HG03442 (cell line): ENCODE measurements around the gene INO80B.
"Not testable (repeated sequence)": the region's sequence is repeated elsewhere in the genome, so short reads cannot be mapped to it uniquely, and the experiment has no call there.

ENCODE experiments used
- ATAC-seq: cut with Tn5 transposase; IDR thresholded peaks from one replicate; pipeline ENCODE4 v1.9.1; 2021; ENCODE audit warnings: mild to moderate bottlenecking, moderate library complexity; ENCODE audit not compliant: unreplicated experiment

INO80B gene

GRCh38 chr2:74454654-74455511 is at the start of gene INO80B:
Gene INO80B, plus strand, starts transcription at chr2:74455087. Its CDS starts 30 bp downstream, at chr2:74455117.
- ATAC-seq = peak; percentile 41

DNA sequence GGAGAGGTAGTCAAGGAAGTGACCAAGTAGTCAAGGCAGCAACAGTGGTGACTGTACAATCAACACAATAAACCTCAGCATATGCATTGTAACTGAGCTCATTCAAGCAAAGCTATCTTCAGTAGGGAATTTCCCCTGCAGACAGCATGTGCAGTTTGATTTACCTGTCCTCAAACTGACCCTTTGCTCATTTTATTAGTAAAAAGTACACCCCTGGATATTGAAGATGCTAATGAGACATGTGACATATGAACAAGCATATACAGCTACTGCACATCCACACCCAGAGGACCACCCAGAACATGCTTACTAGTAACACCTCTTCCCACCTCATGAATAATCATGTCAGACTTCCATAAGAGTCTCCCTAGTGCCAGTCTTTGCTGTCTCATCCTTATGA is 48.9 kb upstream of the INO80B start:
- ATAC-seq = peak; percentile 68

DNA sequence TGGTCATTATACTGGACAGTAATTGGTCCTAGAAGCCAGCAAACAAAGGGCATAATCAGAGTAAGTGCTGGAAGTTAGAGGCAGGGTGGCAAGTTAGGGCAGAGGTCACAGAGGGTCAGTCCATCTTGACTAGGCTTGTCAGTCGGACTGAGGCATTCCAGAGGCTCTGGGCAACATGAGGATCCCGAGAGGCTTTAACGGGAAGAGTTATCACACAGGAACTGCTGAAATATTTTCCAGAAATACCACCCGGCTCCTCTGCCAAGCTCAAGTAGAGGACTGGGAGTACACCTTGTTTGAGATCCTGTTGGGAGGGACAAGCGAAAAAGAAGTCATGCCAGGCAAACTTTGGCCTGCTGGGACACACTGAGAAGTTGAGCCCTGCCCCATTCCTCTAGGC is 47.2 kb upstream of the INO80B start:
- no peak for ATAC-seq

DNA sequence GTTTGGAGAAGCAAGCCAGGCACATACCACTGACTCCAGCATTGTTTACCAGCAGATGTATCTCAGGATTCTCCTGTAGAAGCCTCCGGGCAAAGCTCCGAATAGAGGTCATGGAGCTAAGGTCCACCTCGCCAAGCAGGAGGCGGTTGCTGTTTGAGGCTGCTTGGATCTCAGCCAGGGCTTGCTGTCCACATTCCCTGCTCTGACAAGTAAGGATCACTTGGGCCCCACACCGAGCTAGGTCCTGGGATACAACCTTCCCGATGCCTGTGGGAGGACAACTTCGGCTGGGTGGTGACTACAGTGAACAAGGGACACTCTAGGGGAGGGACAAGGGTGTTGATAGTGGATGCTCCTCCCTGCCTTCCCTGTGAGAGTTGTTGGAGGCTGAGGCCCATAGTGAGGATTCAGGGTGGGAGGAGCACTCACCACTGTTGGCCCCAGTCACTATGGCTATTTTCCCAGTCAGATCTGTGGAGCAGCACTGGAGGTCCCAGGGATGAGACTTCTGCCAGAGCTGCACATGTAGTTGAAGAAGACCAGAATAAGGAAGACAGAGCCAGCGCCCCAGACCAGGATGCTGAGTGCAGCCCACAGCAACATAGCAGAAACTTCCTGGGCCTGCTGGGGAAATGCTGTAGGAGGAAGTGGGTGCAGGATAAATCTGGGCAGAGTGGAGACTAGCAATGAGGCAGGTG is 41.7 kb upstream of the INO80B start:
- no peak for ATAC-seq

GRCh38 chr2:74414441-74414840 is 40.4 kb upstream of the INO80B start:
- ATAC-seq = no peak

DNA sequence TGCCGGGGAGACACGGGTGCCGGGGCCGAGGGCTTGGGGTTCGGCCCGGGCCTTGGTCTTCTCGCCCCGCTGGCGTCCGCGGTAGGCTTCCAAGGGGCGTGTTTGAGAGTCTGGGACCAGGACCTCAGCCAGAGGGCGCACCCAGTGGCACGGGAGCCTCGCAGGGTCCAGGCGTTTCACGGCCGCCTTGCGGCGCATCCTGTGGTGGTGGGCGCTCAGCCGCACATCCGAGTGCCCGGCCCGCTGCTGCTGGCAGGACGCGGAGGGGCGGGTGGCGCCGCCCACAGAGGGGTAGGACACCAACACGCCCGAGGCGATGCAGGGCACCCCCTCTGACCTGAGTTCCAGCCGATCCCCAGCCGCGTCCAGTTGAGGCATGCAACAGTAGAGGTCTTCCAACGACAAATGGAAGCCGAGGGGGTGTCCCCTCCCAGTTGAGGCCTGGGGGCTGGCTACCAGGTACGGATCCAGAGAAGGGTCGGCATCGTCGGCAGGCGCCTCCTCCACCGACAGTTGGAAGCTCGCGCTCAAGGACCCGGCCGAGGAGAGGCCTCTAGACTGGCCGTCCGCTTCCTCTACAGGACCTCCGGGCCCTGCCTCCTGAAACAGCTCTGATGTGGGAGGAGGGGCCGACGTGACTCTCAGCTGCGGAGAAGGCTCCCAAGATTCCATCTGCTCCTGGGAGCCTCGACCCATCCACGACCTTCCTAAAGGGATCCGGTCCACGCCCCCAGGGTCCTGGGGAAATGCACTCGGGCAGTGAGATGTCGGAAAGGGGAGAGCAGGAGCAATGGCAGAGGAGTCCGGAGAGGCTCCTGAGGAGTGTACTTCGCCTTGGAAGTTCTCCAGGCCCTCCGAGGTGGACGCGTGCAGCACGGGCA is 39.8 kb upstream of the INO80B start:
- no peak for ATAC-seq

GRCh38 chr2:74415762-74416395 is 39.0 kb upstream of the INO80B start:
- ATAC-seq = no peak

GRCh38 chr2:74416778-74417177 is 38.1 kb upstream of the INO80B start:
- no peak for ATAC-seq

GRCh38 chr2:74417197-74417596 is 37.7 kb upstream of the INO80B start:
- ATAC-seq = no peak

- ATAC-seq = no peak
Measured at GRCh38 chr2:74417763-74418162, 37.1 kb upstream of the INO80B start.

GRCh38 chr2:74418312-74418711 is 36.6 kb upstream of the INO80B start:
- no peak for ATAC-seq

GRCh38 chr2:74419345-74419744 is 35.5 kb upstream of the INO80B start:
- ATAC-seq = no peak

- no peak for ATAC-seq
Measured at GRCh38 chr2:74420006-74420405, 34.9 kb upstream of the INO80B start.

DNA sequence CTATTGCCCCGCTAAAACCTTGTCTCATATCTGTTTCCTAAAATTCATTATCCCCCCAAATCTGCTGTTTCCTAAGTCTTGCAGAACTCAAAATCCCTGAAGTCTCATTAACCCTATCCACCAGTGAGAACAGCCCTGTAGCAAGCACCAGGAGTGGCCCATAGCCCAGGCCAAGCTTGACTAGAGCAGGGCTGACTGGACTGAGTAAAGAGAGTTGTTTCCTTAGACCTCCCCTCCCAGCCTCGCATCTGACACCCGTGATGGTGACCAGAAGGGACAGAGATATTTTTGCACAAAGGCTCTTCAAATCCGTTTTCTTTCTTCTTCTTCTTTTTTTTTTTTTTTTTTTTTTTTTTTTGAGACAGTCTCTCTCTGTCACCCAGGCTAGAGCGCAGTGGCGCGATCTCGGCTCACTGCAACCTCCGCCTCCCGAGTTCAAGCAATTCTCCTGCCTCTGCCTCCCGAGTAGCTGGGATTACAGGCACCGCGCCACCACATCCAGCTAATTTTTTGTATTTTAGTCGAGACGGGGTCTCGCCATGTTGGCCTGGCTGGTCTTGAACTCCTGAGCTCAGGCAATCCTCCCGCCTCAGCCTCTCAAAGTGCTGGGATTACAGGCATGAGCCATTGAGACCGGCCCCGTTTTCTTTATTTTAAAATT is 34.3 kb upstream of the INO80B start:
- ATAC-seq = not testable (repeated sequence)

DNA sequence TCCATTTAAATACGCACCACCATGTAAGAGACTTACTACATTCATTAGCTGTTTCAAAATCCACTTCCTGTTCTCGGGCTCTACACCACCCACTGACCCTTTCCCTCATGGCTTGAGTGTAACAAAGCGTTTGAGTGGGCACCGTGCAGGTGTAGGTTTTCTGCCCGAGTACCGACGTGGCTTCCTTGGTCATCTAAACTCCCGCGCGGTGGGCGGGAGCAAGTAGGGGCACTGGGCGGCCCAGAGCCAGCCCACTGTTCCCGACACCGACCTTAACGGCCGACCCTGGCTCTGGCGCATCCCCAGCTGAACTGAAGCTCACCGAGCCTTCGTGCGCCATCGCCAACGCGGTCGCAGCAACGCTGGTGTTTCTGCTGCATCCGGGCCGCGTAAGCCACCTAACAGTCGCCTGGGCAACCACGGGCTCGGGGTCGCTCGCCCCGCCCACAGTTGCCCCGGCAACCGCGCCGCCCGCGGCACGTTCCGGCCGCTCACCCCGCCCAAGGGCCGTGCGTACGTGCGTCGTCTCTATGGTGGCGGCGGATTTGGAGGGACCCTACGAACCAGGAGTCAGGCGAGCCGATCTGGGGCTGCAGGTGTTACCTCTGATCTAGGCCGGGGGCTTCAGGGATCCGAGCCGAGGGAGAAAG is 33.5 kb upstream of the INO80B start, which contains the start of the genes C2orf81 and WDR54:
TSS of gene C2orf81 (minus strand) at position 399 of the 650 bp plus-strand sequence. CDS start at position 340, 59 bp downstream.
TSS of gene WDR54 (plus strand) at position 510 of the 650 bp plus-strand sequence. CDS start 424 bp downstream, outside the sequence.
- ATAC-seq = peak; percentile 92

DNA sequence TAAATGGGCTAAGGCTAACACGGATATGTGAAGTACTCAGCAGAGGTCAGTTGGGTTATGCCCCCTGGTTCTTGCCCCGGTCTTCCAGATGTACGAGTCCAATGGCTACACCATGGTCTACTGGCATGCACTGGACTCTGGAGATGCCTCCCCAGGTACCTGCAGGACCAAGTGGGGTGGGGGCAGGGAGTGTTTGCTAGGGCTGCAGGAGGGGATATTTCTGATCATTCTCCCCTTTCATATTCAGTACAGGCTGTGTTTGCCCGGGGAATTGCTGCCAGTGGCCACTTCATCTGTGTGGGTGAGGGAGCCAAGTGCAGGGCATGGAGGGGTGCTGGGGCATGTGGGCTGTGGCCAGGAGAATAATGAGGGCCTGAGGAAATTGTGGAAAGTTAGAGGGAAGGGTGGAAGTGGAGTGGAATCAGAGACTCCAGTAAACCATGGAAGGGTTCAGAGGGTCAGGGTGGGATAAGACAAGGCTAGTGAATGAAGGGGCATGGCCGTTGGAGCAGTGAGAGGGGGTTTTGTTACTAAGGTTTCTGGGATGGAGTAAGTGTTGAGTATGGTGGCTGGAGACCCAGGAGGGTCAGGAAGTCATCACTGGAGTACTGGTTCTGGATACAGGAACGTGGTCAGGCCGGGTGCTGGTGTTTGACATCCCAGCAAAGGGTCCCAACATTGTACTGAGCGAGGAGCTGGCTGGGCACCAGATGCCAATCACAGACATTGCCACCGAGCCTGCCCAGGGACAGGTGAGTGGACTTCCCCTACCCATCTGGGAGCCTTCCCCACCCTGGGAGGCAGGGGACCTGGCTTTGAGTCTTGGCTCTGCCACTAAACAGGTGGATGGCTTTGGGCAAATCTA is 31.4 kb upstream of the INO80B start:
- no peak for ATAC-seq

DNA sequence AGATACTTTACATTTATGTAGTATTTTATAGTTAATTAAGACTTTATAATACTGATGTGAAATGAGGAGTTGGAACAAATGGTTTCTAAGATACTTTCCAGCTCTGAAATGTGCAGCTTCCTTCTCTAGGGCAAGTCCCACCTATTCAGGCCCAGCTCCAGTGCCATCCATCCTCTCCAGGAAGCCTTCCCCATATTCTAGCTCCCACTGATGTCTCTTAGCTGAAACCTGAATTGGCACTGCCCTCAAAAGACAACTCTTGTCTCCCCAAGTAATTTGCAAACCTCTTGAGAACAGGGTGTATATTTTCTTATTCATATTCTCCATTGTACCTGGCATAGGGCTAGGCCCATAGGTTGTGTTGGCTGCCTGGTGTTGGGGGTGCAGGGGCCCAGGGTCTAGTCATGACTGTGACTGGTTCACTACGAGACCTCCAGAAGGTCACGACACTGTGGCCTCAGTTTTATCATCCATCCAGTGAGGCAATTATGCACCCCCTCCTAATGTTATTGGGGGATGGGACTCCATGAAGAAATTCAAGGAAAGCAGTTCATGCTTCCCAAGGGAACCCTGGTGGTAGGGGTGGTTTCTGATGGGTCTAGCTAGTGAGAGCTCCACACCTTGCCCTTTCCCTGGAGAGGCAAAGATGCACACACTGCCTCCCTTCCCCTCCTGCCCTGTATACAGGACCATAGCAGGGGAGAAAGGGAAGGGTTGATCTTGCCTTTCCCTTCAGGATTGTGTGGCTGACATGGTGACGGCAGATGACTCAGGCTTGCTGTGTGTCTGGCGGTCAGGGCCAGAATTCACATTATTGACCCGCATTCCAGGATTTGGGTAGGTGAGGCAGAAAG is 30.5 kb upstream of the INO80B start:
- ATAC-seq = no peak

GRCh38 chr2:74424995-74425406 is 29.9 kb upstream of the INO80B start:
- no peak for ATAC-seq
